Kidney (tissue), 22 donors: ENCODE measurements around the gene DYNC1I2. TPM values are rescaled to one million over a fixed set of nuclear protein-coding genes. Genes with fewer than 3 reads are reported as not detected.
A peak's percentile ranks its signal among the peaks of the same experiment; 100 is the strongest.

Experiments
- DNase-seq, 5 donors: peaks; one replicate each; pipeline ENCODE4 v3.0.0-alpha.2; 2013 to 2020
- FAIRE-seq: peaks from 2 replicates; lab custom pipeline; 2012; peaks lifted over from hg19 to GRCh38; lab: Jason Lieb, UNC
- H3K27ac ChIP-seq, 2 donors: one replicate each; pipeline ENCODE4 v1.7.0; 2013; ENCODE audit warnings: low read depth in 2 of 2, low read length in 2 of 2, inconsistent platforms in 1 of 2
- H3K27me3 ChIP-seq: one replicate; pipeline ENCODE4 v1.7.1; 2013; ENCODE audit warnings: low read length, inconsistent platforms; ENCODE audit not compliant: control insufficient read depth, insufficient read depth
- H3K36me3 ChIP-seq, 3 donors: one replicate each; pipeline versions ENCODE4 v1.7.0 to v1.7.1; 2013; ENCODE audit warnings: low read length in 3 of 3, control low read depth in 1 of 3, inconsistent platforms in 1 of 3; ENCODE audit not compliant: insufficient read depth in 3 of 3, control insufficient read depth in 2 of 3
- H3K4me1 ChIP-seq, 3 donors: one replicate each; pipeline versions ENCODE4 v1.7.0 to v1.7.1; 2013; ENCODE audit warnings: low read length in 3 of 3, inconsistent platforms in 1 of 3, low read depth in 1 of 3; ENCODE audit not compliant: control insufficient read depth in 2 of 3, insufficient read depth in 2 of 3
- H3K4me3 ChIP-seq, 3 donors: one replicate each; pipeline versions ENCODE4 v1.7.0 to v1.8.1; 2013; ENCODE audit warnings: low read length in 3 of 3, control low read depth in 1 of 3, inconsistent platforms in 1 of 3
- H3K9ac ChIP-seq, 3 donors: one replicate each; pipeline versions ENCODE4 v1.7.0 to v1.7.1; 2013; ENCODE audit warnings: low read length in 3 of 3, control low read depth in 1 of 3, inconsistent platforms in 1 of 3
- H3K9me3 ChIP-seq, 3 donors: one replicate each; pipeline versions ENCODE4 v1.7.0 to v1.7.1; 2013; ENCODE audit warnings: low read length in 3 of 3, control low read depth in 1 of 3, inconsistent platforms in 1 of 3; ENCODE audit not compliant: control insufficient read depth in 2 of 3, insufficient read depth in 1 of 3
- CTCF ChIP-seq: IDR thresholded peaks from 3 replicates; pipeline ENCODE4 v1.5.1; 2012; ENCODE audit warnings: mild to moderate bottlenecking, moderate library complexity, borderline replicate concordance; ENCODE audit not compliant: insufficient read depth; ENCODE audit errors: extremely low read depth
- intact Hi-C: fragments of 100-400 bp; cut with DNase I; formaldehyde crosslinking; loops from one replicate; pipeline ENCODE4 v1.11.1; 2022
- long read RNA-seq, 10 donors: library from polyadenylated mRNA in 1 of 10; unstranded in 1 of 10; transcript quantifications; one replicate each; pipeline ENCODE4 v2.0.0 and lab custom pipeline, GENCODE V29; 2021 to 2026
- polyA plus RNA-seq: library from polyadenylated mRNA; stranded (reverse); fragments of 350-450 nt; fragmentation: Illumina TruSeq; extraction: RNeasy Lipid Tissue Mini Kit (QIAGEN cat#74804); gene quantifications from one replicate; pipeline ENCODE4 v1.2.3, GENCODE V29; 2014; ENCODE audit warnings: low read depth, low replicate concordance; ENCODE audit not compliant: insufficient read depth
- total RNA-seq: library from RNA; stranded (reverse); fragmentation: NEBNext Ultra II Directional; extraction: Animal tissue kit (Norgen Biotek cat#: 25700); gene quantifications from one replicate; pipeline ENCODE4 v1.2.1, GENCODE V29; 2021
- donor health status: control.
- donor health status: control.
- donor health status: control.
- donor health status: control.
- donor health status: control.
- donor health status: DM: yes; HTN: yes; CAD: no.
- donor health status: Normal renal cell carcinoma (clear cell type).

Gene DYNC1I2
- total RNA-seq (108 TPM), polyA plus RNA-seq (81.7 TPM)
- long read RNA-seq, donor 1, transcript DYNC1I2-203 (16 exons, 2,572 nt), result minor isoform, 5 of 37 reads
- long read RNA-seq, donor 1, transcript DYNC1I2-201 (16 exons, 2,589 nt), result major isoform, 7 of 37 reads
- long read RNA-seq, donor 1, partial matches to known transcripts, result 22 of 37 reads
- long read RNA-seq, donor 1, other reads (novel, unspliced or antisense), result 0 of 37 reads
- long read RNA-seq, donor 2, transcript DYNC1I2-201 (16 exons, 2,589 nt), result major isoform, 6 of 67 reads
- long read RNA-seq, donor 2, transcript DYNC1I2-203 (16 exons, 2,572 nt), result major isoform, 6 of 67 reads
- long read RNA-seq, donor 2, partial matches to known transcripts, result 50 of 67 reads
- long read RNA-seq, donor 2, other reads (novel, unspliced or antisense), result 0 of 67 reads
- long read RNA-seq, donor 3, transcript DYNC1I2-203 (16 exons, 2,572 nt), result major isoform, 16 of 131 reads
- long read RNA-seq, donor 3, transcript DYNC1I2-223 (8 exons, 1,798 nt), result minor isoform, 5 of 131 reads
- long read RNA-seq, donor 3, transcript DYNC1I2-201 (16 exons, 2,589 nt), result minor isoform, 7 of 131 reads
- long read RNA-seq, donor 3, partial matches to known transcripts, result 100 of 131 reads
- long read RNA-seq, donor 3, other reads (novel, unspliced or antisense), result 0 of 131 reads
- long read RNA-seq, donor 4, transcript DYNC1I2-201 (16 exons, 2,589 nt), result minor isoform, 7 of 29 reads
- long read RNA-seq, donor 4, transcript DYNC1I2-203 (16 exons, 2,572 nt), result major isoform, 11 of 29 reads
- long read RNA-seq, donor 4, partial matches to known transcripts, result 8 of 29 reads
- long read RNA-seq, donor 4, other reads (novel, unspliced or antisense), result 0 of 29 reads
- long read RNA-seq, donor 5, partial matches to known transcripts, result 0 of 1 reads
- long read RNA-seq, donor 5, other reads (novel, unspliced or antisense), result 0 of 1 reads
- long read RNA-seq, donor 6, transcript DYNC1I2-203 (16 exons, 2,572 nt), result major isoform, 10 of 152 reads
- long read RNA-seq, donor 6, transcript DYNC1I2-221 (3 exons, 581 nt), result minor isoform, 6 of 152 reads
- long read RNA-seq, donor 6, transcript DYNC1I2-201 (16 exons, 2,589 nt), result minor isoform, 7 of 152 reads
- long read RNA-seq, donor 6, partial matches to known transcripts, result 123 of 152 reads
- long read RNA-seq, donor 6, other reads (novel, unspliced or antisense), result 0 of 152 reads
- long read RNA-seq, donor 7, transcript DYNC1I2-203 (16 exons, 2,572 nt), result major isoform, 26 of 90 reads
- long read RNA-seq, donor 7, transcript DYNC1I2-201 (16 exons, 2,589 nt), result minor isoform, 10 of 90 reads
- long read RNA-seq, donor 7, partial matches to known transcripts, result 44 of 90 reads
- long read RNA-seq, donor 7, other reads (novel, unspliced or antisense), result 6 of 90 reads
- long read RNA-seq, donor 8, partial matches to known transcripts, result 64 of 72 reads
- long read RNA-seq, donor 8, other reads (novel, unspliced or antisense), result 0 of 72 reads
- long read RNA-seq, donor 9, transcript DYNC1I2-203 (16 exons, 2,572 nt), result major isoform, 6 of 36 reads
- long read RNA-seq, donor 9, partial matches to known transcripts, result 30 of 36 reads
- long read RNA-seq, donor 9, other reads (novel, unspliced or antisense), result 0 of 36 reads
- long read RNA-seq, donor 10, transcript DYNC1I2-203 (16 exons, 2,572 nt), result major isoform, 14 of 69 reads
- long read RNA-seq, donor 10, partial matches to known transcripts, result 46 of 69 reads
- long read RNA-seq, donor 10, other reads (novel, unspliced or antisense), result 0 of 69 reads

DNA sequence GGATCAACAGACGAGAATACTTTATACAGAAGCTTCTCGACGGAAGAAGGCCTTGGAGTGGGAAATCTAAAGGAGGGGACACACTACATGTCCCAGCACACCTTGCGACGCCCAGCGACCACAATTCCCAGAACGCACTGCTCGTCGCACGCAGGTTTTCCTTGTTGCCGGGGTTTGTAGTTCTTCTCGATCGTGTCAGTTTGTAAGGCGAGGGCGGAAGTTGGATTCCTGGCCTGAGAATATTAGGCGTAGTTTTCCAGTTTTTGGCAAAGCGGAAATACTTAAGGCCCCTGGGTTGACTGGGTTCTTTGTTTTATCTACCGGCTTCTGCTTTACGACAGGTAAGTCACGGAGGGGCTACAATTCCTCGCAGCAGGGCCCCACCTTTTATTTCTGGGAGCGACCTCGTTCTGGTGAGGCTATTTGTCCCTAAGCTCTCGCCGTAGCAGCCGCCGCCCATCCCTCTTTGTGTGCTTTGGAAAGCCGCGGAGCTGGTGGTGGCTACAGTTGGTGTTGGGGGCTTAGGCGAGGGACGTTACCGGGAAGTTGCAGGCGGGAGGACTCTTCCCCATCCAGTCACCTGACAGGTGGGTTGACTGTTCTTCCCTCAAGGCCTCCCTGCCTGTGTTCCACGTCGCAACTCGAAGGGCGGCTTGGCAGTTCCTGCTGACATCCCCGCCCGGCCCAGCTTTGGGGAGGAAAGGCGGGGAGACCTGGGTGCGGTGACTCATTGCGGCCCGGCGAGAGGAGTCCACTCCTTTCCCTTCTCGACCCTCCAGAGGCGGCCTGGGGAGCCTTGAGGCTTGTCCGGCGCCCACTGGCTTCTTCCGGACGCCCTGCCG, at the start of gene DYNC1I2:
Gene DYNC1I2, plus strand, starts transcription at position 183 of the 842 bp plus-strand sequence. CDS start 2,687 bp downstream, outside the sequence.
- TF ChIP-seq CTCF, result no peak

DNA sequence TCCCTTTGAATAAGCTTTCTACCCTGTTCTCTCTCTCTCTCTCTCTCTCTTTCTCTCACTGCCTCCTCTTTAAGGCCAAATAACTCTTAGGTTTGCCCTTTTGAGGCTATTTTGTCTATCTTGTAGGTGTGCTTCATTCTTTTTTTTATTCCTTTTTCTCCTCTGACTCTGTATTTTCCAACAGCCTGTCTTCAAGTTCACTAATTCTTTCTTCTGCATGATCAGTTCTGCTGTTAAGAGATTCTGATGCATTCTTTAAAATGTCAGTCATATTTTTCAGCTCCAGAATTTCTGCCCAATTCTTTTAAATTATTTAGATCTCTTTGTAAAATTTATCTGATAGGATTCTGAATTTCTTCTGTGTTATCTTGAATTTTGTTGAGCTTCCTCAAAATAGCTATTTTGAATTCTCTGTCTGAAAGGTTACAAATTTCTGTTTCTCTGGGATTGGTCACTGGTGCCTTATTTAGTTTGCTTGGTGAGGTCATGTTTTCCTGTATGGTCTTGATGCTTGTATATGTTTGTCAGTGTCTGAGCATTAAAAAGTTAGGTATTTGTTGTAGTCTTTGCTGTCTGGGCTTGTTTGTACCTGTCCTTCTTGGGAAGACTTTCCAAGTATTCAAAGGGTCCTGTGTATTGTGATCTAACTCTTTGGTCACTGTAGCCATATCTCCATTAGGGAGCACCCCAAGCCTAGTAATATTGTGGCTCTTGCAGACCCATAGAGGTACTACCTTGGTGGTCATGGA, 35.4 kb upstream of the DYNC1I2 start:
- H3K4me1 ChIP-seq, result no peaks in the 10 kb centered on the region
- H3K9ac ChIP-seq, result no peak overlapping the region
- intact Hi-C loops, result no loop called here
- no peaks in the 10 kb centered on the region for H3K27me3 ChIP-seq
- peaks cover 0 to 4% (median 0%) of the 10 kb centered on the region in 3 donors for H3K9me3 ChIP-seq
- H3K27ac ChIP-seq, result no peak overlapping the region
- FAIRE-seq (no peak), DNase-seq (no peak)
- no peak overlapping the region for H3K4me3 ChIP-seq
- TF ChIP-seq CTCF, result no peak
- no peaks in the 10 kb centered on the region for H3K36me3 ChIP-seq

More for the DNA sequence above, at the start of gene DYNC1I2:
- no peaks in the 10 kb centered on the region for H3K9me3 ChIP-seq
- H3K27ac ChIP-seq, result peak within 1 kb of the TSS; percentile 77 to 81
- FAIRE-seq, result peak; percentile 41
- no peaks in the 10 kb centered on the region for H3K36me3 ChIP-seq
- peaks cover 0 to 7% (median 6%) of the 10 kb centered on the region in 3 donors for H3K4me1 ChIP-seq
- intact Hi-C loops, result no loop called here
- peak within 1 kb of the TSS; percentile 93 to 98 (median 97) for H3K4me3 ChIP-seq
- H3K9ac ChIP-seq, result peak within 1 kb of the TSS; percentile 71 to 94 (median 94)
- peak; percentile 93 to 98 (median 94) for DNase-seq
- H3K27me3 ChIP-seq, result no peaks in the 10 kb centered on the region
